Right renal cortex interstitium (tissue), 3 donors: Measurements from ENCODE around the gene NBDY. TPM values are rescaled to one million over a fixed set of nuclear protein-coding genes. Genes with fewer than 3 reads are reported as not detected.

ENCODE experiments used
- polyA plus RNA-seq, 3 donors: library from polyadenylated mRNA; unstranded; fragments of 120-200 nt; gene quantifications; one replicate each; pipeline ENCODE4 v1.2.1, GENCODE V29; 2013; ENCODE audit not compliant: insufficient read length in 3 of 3

Gene NBDY
- polyA plus RNA-seq, 3 donors, result 104 to 108 (median 104) TPM

Other genes starting within 250 kb of the NBDY start
- 10 to 100 TPM; 45.4 to 46.5 (median 46.1) TPM for gene UBQLN2, start 165.6 kb upstream of the NBDY start, polyA plus RNA-seq